H1 (cell line): Measurements from ENCODE around the gene PABPC1L.

Experiments used
- CTCF ChIP-seq, 3 experiments: IDR thresholded peaks; 1 replicate in 2 of 3; 2 replicates in 1 of 3; pipeline versions ENCODE4 v1.5.1 to v1.6.1; 2011; ENCODE audit warnings: low read length in 3 of 3, mild to moderate bottlenecking in 3 of 3, inconsistent platforms in 2 of 3, low read depth in 1 of 3, moderate library complexity in 1 of 3; ENCODE audit not compliant: insufficient read depth in 1 of 3; ENCODE audit errors: control extremely low read depth in 1 of 3
- E2F6 ChIP-seq: IDR thresholded peaks from 2 replicates; pipeline ENCODE4 v1.6.1; 2012; ENCODE audit warnings: inconsistent platforms
- MAFK ChIP-seq: IDR thresholded peaks from 2 replicates; pipeline ENCODE4 v1.6.1; 2012; ENCODE audit warnings: low read depth, mild to moderate bottlenecking, improper control_type of control experiment, low read length
- USF2 ChIP-seq: IDR thresholded peaks from 2 replicates; pipeline ENCODE4 v1.6.1; 2011; ENCODE audit warnings: low read length, improper control_type of control experiment

GRCh38 chr20:44969300-44969894, 59.5 kb downstream of the PABPC1L start:
- no peak for TF ChIP-seq E2F6
- no peak for TF ChIP-seq USF2
- TF ChIP-seq CTCF (IDR thresholded peaks at IDR 0.05; ENCODE audit: control extremely low read depth in 1 of 3, insufficient read depth in 1 of 3, low read depth in 1 of 3, low read length in 3 of 3) = no peak
- no peak for TF ChIP-seq MAFK
